Measurements from ENCODE around the gene PAXIP1.

- no peak for TF ChIP-seq MAX (IDR thresholded peaks at IDR 0.05)
- TF ChIP-seq CEBPB (IDR thresholded peaks at IDR 0.05): no peak
- TF ChIP-seq REST (IDR thresholded peaks at IDR 0.05; ENCODE audit: low read depth): no peak
- no peak for TF ChIP-seq TAF1 (IDR thresholded peaks at IDR 0.05; ENCODE audit: low read depth)
- TF ChIP-seq EP300 (IDR thresholded peaks at IDR 0.05; ENCODE audit: borderline replicate concordance): no peak
- TF ChIP-seq CREB1 (IDR thresholded peaks at IDR 0.05; ENCODE audit: low read depth): no peak
Observed at GRCh38 chr7:154916381-154916780, 86.5 kb downstream of the PAXIP1 start.
